ENCODE data around the gene B3GALNT2.

Gene B3GALNT2

GRCh38 chr1:235408503-235408960, 95.7 kb downstream of the B3GALNT2 start:
- DNase-seq: no peak

GRCh38 chr1:235407419-235407818, 96.8 kb downstream of the B3GALNT2 start:
- DNase-seq: no peak

- DNase-seq: no peak
Observed at GRCh38 chr1:235404190-235404589, 100.1 kb downstream of the B3GALNT2 start.

- DNase-seq: no peak
Observed at GRCh38 chr1:235403593-235403992, 100.7 kb downstream of the B3GALNT2 start.

- no peak for DNase-seq
Observed at GRCh38 chr1:235402457-235403200, 101.6 kb downstream of the B3GALNT2 start.

GRCh38 chr1:235401251-235401650, 103.0 kb downstream of the B3GALNT2 start:
- no peak for DNase-seq

Measured in activated CD8-positive, alpha-beta memory T cell treated with anti-CD3 and anti-CD28 coated beads, Interleukin-2, amount 50 U/mL, for 4 hours (primary cell).